Suppressor macrophage treated with lipopolysaccharide for 1 hour (primary cell): ENCODE data around the gene ZNF134.
A peak's percentile ranks its signal among the peaks of the same experiment; 100 is the strongest.

Experiments
- DNase-seq, 3 donors: peaks; one replicate each; pipeline ENCODE4 v3.0.0-alpha.2; 2020 to 2022

Gene ZNF134

GRCh38 chr19:57613941-57614743, at the start of gene ZNF134:
Gene ZNF134, plus strand, starts transcription at chr19:57614242. Its CDS starts 5,227 bp downstream, at chr19:57619469.
- peak; percentile 93 to 96 (median 95) for DNase-seq

GRCh38 chr19:57566396-57567265, 47.4 kb upstream of the ZNF134 start:
- DNase-seq, result peak in 2 of 3 donors; percentile 31 to 56

- no peak for DNase-seq
Observed at GRCh38 chr19:57570707-57571106, 43.3 kb upstream of the ZNF134 start.

- DNase-seq, result no peak
Observed at GRCh38 chr19:57572415-57572947, 41.6 kb upstream of the ZNF134 start.

GRCh38 chr19:57576661-57577060, 37.4 kb upstream of the ZNF134 start:
- no peak for DNase-seq

GRCh38 chr19:57578487-57579205, 35.4 kb upstream of the ZNF134 start, which contains the start of gene ZNF416:
Gene ZNF416, minus strand, starts transcription at chr19:57578911. Its CDS starts 207 bp downstream, at chr19:57578704.
- DNase-seq, result peak; percentile 98 to 99 (median 99)

- no peak for DNase-seq
Observed at GRCh38 chr19:57583104-57583520, 30.9 kb upstream of the ZNF134 start.

- DNase-seq, result peak; percentile 91 to 93 (median 92)
Observed at GRCh38 chr19:57583521-57584416, 30.3 kb upstream of the ZNF134 start, which contains the start of gene ZIK1. Gene ZIK1, plus strand, starts transcription at chr19:57584145. Its CDS starts 212 bp downstream, at chr19:57584357.

- DNase-seq, result no peak
Observed at GRCh38 chr19:57587529-57587928, 26.5 kb upstream of the ZNF134 start.

GRCh38 chr19:57599377-57599760, 14.7 kb upstream of the ZNF134 start:
- no peak for DNase-seq

- peak; percentile 95 to 98 (median 97) for DNase-seq
Observed at GRCh38 chr19:57599761-57600383, 14.2 kb upstream of the ZNF134 start, which contains the start of gene ZNF530. Gene ZNF530, plus strand, starts transcription at chr19:57599885. Its CDS starts 4,461 bp downstream, at chr19:57604346.

- DNase-seq, result no peak
Observed at GRCh38 chr19:57606931-57607330, 7.1 kb upstream of the ZNF134 start.

GRCh38 chr19:57611113-57611512, 2.9 kb upstream of the ZNF134 start:
- DNase-seq, result no peak

GRCh38 chr19:57615346-57615745, 1.3 kb downstream of the ZNF134 start:
- DNase-seq, result peak in 2 of 3 donors; percentile 11 to 29

- no peak for DNase-seq
Observed at GRCh38 chr19:57620673-57621348, 6.8 kb downstream of the ZNF134 start.

- DNase-seq, result no peak
Observed at GRCh38 chr19:57623091-57623490, 9.0 kb downstream of the ZNF134 start.

- peak; percentile 95 to 98 (median 97) for DNase-seq
Observed at GRCh38 chr19:57632987-57633831, 19.2 kb downstream of the ZNF134 start, which contains the start of gene ZNF211. Gene ZNF211, plus strand, starts transcription at chr19:57633168. Its CDS starts 179 bp downstream, at chr19:57633347.

- no peak for DNase-seq
Observed at GRCh38 chr19:57633832-57634131, 19.7 kb downstream of the ZNF134 start.

GRCh38 chr19:57637379-57637778, 23.3 kb downstream of the ZNF134 start:
- DNase-seq, result no peak
